Loucy (cell line): ENCODE data around the gene ZNF480.

Source experiments
- EZH2phosphoT487 ChIP-seq: fragments of 200-600 bp; IDR thresholded peaks from 2 replicates; pipeline ENCODE4 v1.6.1; 2018; ENCODE audit warnings: antibody characterized with exemption, mild to moderate bottlenecking, moderate library complexity, borderline replicate concordance
- TF ChIP-seq, protein P1 (sequence below): fragments of 200-600 bp; sonication (generic); conservative IDR thresholded peaks from 2 replicates; pipeline ENCODE4 v1.5.1; 2014; ENCODE audit warnings: mild to moderate bottlenecking, antibody characterized with exemption, low read length

DNA sequence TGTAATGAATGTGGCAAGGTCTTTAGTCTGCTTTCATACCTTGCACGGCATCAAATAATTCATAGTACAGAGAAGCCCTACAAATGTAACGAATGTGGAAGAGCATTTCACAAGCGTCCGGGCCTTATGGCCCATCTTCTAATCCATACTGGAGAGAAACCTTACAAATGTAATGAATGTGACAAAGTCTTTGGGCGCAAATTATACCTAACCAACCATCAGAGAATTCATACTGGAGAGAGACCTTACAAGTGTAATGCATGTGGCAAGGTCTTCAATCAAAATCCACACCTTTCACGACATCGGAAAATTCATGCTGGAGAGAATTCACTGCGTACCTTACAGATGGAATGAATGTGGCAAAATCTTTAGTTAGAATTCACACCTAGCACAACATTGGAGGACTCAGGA is 69.5 kb downstream of the ZNF480 start:
- TF ChIP-seq, protein P1, sequence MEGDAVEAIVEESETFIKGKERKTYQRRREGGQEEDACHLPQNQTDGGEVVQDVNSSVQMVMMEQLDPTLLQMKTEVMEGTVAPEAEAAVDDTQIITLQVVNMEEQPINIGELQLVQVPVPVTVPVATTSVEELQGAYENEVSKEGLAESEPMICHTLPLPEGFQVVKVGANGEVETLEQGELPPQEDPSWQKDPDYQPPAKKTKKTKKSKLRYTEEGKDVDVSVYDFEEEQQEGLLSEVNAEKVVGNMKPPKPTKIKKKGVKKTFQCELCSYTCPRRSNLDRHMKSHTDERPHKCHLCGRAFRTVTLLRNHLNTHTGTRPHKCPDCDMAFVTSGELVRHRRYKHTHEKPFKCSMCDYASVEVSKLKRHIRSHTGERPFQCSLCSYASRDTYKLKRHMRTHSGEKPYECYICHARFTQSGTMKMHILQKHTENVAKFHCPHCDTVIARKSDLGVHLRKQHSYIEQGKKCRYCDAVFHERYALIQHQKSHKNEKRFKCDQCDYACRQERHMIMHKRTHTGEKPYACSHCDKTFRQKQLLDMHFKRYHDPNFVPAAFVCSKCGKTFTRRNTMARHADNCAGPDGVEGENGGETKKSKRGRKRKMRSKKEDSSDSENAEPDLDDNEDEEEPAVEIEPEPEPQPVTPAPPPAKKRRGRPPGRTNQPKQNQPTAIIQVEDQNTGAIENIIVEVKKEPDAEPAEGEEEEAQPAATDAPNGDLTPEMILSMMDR, result no peak
- no peak for TF ChIP-seq EZH2phosphoT487
